HG02678 (cell line): ENCODE measurements around the gene ZNF513.
A peak's percentile ranks its signal among the peaks of the same experiment; 100 is the strongest.
"Not testable (repeated sequence)": the region's sequence is repeated elsewhere in the genome, so short reads cannot be mapped to it uniquely, and the experiment has no call there.

ENCODE experiments used
- ATAC-seq: cut with Tn5 transposase; IDR thresholded peaks from one replicate; pipeline ENCODE4 v1.9.1; 2021; ENCODE audit warnings: mild to moderate bottlenecking, moderate library complexity; ENCODE audit not compliant: unreplicated experiment

Gene ZNF513

DNA sequence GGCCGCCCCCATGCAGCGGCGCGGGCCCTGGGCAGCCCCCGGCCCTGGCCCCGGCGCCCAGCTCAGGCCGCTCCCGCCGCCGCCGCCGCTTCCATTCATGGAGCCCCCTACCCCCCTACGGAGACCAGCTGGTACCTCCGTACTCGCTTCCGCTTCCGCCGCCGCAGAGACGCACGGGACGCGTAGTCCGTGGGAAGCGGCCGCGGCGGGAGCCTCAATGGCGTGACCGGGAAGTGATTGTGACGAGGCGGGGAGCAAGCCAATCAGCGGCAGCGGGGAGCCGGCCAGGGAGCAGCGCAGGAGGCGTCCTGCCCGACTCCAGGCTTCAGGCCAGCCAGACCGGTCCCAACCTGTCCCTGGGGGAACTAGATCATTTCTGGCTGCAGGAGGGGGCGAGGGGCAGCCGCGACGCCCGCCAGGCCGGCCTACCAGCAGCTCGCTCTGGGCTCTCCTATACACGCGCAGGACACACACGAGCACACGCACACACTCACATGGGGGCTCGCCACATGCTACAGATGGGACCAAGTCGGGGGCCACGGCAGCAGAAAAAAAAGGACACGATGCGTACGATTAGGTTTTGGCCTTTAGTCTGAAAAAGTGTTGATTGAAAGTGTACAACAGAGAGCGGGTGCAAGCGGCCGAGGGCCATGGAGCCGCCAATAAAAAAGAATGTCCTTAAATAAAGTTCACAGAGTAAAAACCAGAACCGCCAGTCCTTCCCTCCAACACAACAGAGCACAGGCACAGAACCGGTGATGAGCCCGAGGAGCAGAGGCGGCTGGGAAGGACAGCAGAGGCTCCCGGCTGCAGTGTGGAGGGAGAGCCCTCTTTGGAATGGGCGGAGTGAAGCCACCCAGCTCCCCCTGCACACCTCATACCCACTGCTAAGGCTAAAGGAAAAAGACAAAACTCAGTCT is at the start of gene ZNF513:
Gene ZNF513, minus strand, starts transcription at position 109 of the 920 bp plus-strand sequence. CDS start 208 bp downstream, outside the sequence.
- ATAC-seq: peak; percentile 88

GRCh38 chr2:27428978-27429541 is 48.5 kb upstream of the ZNF513 start:
- peak; percentile 67 for ATAC-seq

GRCh38 chr2:27428213-27428977 is 47.9 kb upstream of the ZNF513 start, which contains the start of gene NRBP1:
Gene NRBP1, plus strand, starts transcription at chr2:27428631. Its CDS starts 4,643 bp downstream, at chr2:27433274.
- peak; percentile 89 for ATAC-seq

- ATAC-seq: no peak
Observed at GRCh38 chr2:27427863-27428212, 47.3 kb upstream of the ZNF513 start.

DNA sequence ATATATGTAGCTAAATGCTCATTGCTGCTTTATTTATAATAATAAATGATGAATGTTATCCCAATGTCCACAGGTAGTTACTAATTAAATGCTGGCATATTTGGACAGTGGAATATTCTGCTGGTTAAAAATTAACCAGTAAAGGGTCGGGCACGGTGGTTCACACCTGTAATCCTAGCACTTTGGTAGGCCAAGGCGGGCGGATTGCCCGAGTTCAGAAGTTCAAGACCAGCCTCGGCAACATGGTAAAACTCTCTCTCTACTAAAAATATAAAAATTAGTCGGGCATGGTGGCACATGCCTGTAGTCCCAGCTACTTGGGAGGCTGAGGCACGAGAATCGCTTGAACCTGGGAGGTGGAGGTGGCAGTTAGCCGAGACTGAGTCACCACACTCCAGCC is 44.5 kb upstream of the ZNF513 start:
- ATAC-seq: not testable (repeated sequence)

DNA sequence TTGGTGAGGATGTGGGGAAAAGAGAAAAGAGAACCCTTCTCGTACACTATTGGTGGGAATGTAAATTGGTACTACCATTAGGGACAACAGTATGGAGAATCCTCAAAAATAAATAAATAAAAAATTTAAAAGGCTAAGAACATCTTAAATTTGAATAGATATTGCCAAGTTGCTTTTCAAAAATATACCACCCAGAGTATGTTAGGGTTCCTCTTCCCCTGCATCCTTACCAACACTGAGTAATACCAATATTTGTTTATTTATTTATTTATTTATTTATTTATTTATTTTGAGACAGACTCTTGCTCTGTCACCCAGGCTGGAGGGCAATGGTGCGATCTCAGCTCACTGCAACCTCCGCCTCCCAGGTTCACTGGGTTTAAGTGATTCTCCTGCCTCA is 42.4 kb upstream of the ZNF513 start:
- ATAC-seq: no peak

GRCh38 chr2:27421660-27422250 is 41.2 kb upstream of the ZNF513 start:
- no peak for ATAC-seq

DNA sequence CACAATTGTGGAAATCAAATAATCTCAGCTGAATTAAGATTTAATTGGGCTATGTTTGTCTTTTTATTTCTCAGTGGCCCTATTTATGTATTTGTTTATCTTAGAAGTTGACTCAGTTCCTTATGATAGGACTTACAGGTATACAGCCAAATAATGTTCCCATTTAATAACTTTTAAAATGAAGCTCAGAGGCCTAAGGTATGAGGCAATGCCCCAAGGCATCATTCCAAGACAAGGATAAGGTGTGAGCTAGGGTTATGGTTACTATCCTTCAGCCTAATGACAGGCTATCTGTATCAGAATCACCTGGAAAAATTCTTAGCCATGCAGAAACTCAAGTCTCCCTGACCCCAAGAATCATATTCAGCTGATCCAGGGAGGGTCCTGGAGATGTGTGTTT is 40.5 kb upstream of the ZNF513 start:
- no peak for ATAC-seq

DNA sequence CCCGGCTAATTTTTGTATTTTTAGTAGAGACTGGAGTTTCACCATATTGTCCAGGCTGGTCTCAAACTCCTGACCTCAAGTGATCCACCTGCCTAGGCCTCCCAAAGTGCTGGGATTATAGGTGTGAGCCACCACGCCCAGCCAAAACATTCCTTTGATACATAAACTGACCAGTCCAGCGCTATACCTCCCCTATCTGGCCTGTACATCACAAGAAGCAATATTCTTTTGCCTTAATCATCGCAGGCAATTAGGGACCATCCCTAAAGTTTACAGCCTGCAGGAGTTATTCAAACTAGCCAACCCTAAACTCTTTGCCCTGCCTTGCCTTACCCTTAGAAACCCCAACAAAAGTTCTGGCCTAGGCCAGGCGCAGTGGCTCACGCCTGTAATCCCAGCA is 35.6 kb upstream of the ZNF513 start:
- no peak for ATAC-seq

GRCh38 chr2:27412419-27413152 is 32.1 kb upstream of the ZNF513 start:
- no peak for ATAC-seq

- peak; percentile 93 for ATAC-seq
Observed at GRCh38 chr2:27409321-27410073, 29.0 kb upstream of the ZNF513 start, which contains the start of gene PPM1G. Gene PPM1G, minus strand, starts transcription at chr2:27409591. Its CDS starts 169 bp downstream, at chr2:27409422.

GRCh38 chr2:27408601-27409320 is 28.2 kb upstream of the ZNF513 start:
- peak; percentile 28 for ATAC-seq

DNA sequence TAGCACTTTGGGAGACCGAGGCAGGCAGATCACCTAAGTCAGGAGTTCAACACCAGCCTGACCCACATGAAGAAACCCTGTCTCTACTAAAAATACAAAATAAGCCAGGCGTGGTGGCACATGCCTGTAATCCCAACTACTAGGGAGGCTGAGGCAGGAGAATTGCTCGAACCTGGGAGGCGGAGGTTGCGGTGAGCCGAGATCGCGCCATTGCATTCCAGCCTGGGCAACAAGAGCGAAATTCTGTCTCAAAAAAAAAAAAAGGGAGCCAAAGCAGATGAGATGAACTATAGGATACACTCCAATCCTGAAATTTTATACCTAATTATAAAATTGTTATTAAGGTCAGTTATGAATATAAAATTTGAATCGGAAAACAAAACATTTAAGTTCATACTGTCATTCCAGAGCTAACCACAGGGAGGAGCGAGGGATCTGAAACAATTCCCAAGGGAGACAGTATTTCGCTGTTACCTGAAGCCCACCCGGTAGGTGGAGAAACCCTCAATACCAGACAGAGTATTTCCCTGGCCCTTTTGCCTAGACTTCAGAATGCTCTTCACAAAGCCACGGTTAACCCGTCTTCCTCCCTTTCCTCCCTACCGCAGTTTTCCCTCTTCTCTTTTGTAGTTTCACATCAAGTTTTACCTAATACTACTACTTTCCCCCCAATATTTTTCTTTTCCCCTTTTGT is 27.4 kb upstream of the ZNF513 start:
- ATAC-seq: no peak

GRCh38 chr2:27400348-27401135 is 20.0 kb upstream of the ZNF513 start:
- ATAC-seq: no peak

- no peak for ATAC-seq
Observed at GRCh38 chr2:27398962-27399361, 18.4 kb upstream of the ZNF513 start.

DNA sequence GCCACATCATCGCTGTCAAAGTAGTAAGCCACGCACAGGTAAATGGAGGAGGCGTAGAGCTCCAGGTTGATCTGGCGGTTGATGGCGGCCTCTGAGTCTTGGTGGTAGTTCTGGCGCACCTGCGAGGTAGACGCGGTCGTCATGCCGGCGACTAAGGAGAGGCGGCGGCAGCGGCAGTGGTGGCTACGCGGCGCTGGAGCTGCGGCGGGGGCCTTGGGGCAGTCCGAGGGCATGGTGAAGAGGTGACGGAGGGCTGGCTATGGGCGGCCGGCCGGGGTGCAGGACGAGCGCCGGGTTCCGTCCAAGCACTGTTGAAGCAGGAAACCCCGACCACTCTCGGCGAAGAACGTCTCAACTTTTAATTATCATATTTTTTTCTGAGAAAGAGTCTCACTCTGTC is 12.7 kb upstream of the ZNF513 start:
- no peak for ATAC-seq

GRCh38 chr2:27390822-27391679 is 10.5 kb upstream of the ZNF513 start:
- ATAC-seq: no peak
